Activated CD4-positive, alpha-beta T cell treated with anti-CD3 and anti-CD28 coated beads, Interleukin-2, amount 50 U/mL, for 48 hours (primary cell): ENCODE results near the gene ENO3.

Experiments used
- DNase-seq, 2 experiments: peaks; one replicate each; pipeline ENCODE4 v3.0.0-alpha.2; 2020

Gene ENO3

DNA sequence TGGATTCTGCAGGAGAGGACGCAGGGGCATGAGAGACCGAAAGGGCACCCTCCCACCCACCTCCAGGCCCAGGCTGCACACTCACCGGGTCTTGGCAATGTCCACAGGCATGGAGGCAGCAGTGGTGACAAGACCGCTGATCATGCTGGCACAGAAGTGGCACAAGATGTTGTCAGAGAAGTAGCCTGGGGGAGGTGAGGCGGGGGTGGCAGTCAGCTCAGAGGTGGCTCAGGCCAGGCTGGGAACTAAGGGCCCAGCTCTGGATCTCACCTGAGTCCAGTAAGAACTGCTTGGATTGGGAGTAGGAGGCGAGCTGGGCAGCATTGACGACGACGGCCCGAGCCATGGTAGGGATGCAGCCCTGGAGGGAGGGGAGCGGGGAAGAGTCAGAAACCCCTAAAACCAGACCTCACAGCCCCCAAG lies 12.8 kb upstream of the ENO3 start:
- DNase-seq, result no peak

DNA sequence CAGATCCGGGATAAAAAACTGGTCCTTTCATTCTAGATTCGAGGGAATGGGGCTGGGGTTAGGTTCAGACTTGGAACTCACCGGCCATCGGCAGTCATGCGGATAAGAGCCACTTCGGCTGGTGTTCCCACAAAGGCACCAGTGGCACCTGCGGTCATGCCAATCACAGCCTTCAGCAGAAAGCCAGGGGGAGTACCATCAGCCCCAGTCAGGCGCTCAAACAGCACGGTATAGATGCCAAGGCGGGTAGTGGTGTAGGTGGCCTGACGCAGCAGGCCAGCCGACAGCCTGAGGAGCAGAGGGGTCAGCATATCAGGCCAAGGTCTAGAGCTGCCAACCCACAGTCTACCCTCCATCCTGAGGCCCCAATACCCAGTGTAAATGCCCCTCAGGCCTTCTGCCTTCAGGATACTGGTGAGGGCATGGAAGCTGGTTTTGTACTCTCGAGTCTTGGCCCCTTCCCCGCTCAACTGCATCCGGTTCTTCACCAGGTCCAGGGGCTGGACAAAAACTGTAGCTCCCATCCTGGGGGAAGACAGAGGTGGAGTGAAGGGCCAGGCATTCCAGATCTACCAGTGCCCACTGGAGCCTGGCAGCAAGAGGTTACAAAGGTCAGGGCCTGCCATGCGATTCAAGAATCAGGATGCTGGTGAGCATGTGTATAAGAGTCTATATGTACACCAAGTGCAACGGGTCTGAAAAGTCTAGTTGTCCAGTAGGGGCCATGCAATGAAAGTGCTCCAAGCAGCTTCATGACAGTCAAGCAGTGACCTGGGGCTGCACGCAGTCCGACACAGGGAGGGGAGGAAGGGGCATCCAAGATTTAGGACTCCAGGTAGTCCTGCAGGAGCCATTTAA lies 12.0 kb upstream of the ENO3 start:
- no peak for DNase-seq

DNA sequence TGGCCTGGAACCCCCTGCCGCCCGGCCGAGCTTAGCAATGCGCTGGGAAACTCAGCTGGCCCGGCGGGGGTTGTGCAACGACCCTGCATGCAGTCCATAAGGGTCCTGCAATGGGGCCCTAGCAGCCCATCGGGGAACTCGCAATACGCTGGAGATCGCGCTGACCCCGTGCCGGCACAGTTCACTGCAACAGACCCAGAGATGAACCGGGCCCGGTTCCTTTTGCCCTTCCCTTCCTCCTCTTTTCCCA lies 11.4 kb upstream of the ENO3 start:
- no peak for DNase-seq

DNA sequence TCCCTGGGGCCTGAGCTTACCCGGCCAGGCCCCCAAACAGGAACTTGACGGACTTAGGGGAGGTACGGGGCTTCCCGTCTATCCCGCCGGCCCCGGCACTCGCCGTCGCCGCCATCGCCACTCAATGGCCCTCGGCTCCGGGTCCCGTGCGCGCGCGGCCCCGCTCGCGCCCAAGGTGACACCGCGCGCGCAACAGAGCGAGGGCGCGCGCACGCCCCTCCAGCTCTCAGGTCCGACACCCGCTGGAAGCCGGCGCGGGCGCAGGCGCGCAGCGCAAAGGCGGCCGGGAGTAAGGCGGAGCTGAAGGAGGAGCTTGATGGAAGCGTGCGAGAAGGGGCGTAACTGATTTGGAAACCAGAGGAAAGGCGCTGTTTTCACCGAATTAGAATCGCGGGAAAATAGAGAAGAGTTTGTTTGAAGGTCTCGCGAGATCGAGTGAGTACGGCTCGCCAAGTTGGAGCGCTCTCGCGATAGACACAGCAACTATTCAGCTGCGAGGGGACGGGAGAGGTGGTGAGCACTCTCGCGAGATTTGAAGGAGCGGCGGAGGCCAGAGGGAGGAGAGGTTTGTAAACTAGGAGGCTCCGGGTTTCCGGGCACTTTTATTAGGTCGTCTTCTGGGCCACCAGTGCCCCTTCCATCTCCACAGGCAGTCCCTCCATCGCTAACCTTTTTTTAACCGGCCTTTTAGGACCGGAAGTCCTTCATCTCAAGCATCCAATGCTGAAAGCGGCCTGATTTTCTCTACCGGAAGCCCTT lies 10.9 kb upstream of the ENO3 start, which contains the start of the genes RNF167 and SLC25A11:
Gene RNF167, plus strand, starts transcription at position 473 of the 759 bp plus-strand sequence. CDS start 642 bp downstream, outside the sequence.
Gene SLC25A11, minus strand, starts transcription at position 251 of the 759 bp plus-strand sequence. Its CDS starts 136 bp downstream, at position 115.
- peak; percentile 93 to 96 for DNase-seq

DNA sequence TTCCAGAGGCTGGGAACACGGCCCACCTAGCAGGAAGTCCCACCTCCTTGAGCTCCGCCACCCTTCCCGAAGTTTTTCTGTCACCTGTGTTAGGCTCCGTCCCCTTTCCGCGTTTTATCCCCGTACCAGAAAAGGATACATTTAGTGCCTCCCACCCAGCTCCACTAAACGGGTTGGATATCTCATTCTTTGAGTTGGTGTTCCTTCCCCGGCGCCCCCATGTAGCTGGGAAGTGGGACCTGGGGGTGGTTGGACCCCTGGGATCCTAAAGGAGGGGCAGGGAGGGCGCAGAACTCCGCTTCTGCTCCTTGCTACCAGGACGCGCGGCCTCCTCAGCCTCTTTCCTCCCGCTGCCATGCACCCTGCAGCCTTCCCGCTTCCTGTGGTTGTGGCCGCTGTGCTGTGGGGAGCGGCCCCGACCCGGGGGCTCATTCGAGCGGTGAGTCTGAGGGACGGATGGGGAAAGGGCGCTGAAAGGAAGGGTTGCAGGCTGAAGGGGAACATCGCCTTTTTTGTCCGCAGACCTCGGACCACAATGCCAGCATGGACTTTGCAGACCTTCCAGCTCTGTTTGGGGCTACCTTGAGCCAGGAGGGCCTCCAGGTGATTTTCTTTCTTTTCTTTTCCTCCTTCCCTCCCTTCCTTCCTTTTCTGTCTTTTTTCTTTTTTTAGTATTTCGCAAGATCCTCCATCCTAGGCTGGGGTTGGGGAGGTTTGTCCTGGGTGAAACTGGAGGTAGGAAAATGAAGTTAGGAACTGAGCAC lies 10.2 kb upstream of the ENO3 start:
- DNase-seq, result peak; percentile 55 to 61

DNA sequence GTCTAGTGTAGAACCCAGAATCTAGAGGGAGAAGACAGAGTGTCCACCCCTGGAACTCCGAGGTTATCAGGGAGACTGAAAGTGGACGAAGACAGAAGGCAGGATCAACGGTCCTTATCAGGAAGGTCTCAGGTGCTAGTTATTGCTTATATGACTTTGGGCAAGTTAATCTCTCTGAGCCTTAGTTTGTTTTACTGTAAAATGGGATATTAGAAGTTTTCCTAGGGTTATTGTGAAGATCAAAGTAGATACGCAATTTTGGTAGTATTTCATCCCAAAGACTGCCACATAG lies 9.7 kb upstream of the ENO3 start:
- DNase-seq, result no peak

DNA sequence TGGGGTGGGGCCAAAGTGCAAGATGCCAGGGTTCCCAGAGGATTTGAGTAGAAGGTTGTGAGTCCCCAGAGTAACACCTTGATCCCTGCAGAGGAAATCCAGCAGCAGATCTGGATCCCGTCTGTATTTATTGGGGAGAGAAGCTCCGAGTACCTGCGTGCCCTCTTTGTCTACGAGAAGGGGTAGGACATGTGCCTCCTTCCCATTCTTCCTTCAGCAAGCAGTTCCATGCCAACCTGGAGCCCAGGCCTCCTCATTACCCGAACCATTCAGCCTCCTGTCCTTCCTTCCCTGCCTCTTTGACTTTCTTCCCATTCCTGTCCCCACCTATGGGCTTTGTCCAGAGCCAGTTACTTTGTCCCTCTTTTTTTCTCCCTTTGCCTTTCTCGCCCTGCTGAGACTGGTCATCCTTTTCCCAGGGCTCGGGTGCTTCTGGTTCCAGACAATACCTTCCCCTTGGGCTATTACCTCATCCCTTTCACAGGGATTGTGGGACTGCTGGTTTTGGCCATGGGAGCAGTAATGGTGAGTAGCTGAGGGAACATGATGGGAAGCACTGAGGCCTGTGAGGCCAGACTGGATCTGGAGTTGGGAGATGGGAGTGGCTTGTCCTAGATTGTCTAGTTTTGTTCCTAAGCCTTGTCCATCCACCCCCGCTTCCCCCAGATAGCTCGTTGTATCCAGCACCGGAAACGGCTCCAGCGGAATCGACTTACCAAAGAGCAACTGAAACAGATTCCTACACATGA lies 8.0 kb upstream of the ENO3 start:
- DNase-seq, result no peak

DNA sequence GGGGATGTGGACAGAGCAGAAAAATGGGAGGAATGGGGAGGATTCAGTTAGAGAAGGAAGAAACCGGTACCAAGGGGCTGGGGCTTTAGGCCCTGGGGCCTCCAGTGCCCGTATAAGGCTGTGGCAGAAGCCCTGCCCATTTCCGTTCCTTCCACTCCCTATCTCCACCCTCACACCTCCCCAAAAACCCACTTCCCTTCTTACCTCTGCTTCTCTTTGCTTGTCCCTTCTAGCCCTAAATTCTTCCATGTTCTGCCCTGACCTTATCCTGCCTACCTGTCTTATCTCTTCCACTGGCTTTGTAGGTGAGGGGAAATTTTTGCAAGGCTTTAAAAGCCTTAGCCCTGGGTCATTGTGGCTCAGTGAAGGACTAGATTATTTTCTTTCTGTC lies 6.8 kb upstream of the ENO3 start:
- peak; percentile 61 to 71 for DNase-seq

DNA sequence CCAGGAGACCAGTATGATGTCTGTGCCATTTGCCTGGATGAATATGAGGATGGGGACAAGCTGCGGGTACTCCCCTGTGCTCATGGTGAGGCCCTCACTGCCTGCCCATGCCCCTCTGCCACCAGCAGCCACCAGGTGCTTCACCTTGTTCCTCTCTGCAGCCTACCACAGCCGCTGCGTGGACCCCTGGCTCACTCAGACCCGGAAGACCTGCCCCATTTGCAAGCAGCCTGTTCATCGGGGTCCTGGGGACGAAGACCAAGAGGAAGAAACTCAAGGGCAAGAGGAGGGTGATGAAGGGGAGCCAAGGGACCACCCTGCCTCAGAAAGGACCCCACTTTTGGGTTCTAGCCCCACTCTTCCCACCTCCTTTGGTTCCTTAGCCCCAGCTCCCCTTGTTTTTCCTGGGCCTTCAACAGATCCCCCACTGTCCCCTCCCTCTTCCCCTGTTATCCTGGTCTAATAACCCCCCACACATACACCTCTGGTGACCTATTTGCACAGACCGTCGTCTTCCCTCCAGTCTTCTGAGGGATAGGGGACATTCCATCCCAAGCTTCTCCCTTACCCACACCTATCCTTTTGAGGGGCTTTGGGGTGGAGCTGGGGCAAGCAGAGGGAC lies 6.3 kb upstream of the ENO3 start:
- DNase-seq, result peak; percentile 51 to 59

DNA sequence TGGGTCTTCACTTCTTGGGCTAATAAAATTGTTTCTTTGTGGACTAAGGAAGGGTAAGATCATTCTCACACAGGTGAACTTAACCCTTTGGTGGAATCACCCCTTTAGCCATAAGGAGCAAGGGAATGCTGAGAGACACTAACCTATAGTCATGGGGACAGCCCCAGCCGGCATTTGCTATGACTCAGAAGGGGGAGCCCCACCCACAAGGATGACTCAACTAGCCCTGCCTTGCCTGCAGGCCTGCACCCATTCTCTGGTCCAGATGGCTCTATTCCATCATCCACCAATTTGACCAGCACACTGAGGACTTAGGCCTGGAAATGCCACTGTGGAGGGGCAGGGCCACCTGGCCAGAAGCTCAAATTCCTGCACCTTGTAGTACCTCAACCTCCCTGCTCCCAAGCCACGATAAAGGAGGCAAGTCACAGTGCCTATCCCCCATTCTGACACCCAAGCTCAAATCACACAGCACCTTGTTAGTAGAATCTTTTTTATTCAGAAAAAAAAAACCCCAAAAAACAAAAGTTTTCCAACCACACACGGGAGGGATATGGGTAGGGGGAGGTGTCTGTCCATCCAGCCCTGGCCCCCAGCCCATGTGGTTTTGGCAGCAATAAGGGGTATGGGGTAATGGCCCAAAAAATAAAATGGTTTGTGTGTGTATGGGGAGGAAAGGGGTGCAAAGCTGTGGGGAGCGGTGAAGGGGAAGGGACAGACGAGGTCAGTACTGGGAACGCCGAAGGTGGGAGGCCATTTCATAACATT lies 5.6 kb upstream of the ENO3 start:
- DNase-seq, result peak; percentile 90 to 93

DNA sequence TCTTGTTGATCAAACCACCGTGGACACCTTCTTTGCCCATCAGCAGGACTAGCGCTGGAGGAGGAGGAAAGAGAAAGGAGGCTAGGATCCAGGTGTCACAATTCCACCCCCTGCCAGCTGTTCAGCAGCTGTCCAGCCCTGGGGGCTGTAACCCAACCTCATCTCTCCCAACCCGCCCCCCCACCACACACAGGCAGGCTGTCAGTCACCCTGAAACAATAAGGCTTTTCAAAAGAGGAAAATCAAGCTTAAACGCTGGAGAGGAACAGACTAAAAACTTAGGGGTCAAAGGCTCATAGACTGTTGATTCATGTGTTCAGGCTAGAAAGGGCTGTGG lies 5.0 kb upstream of the ENO3 start:
- DNase-seq, result peak in 1 of 2 experiments; percentile 24

DNA sequence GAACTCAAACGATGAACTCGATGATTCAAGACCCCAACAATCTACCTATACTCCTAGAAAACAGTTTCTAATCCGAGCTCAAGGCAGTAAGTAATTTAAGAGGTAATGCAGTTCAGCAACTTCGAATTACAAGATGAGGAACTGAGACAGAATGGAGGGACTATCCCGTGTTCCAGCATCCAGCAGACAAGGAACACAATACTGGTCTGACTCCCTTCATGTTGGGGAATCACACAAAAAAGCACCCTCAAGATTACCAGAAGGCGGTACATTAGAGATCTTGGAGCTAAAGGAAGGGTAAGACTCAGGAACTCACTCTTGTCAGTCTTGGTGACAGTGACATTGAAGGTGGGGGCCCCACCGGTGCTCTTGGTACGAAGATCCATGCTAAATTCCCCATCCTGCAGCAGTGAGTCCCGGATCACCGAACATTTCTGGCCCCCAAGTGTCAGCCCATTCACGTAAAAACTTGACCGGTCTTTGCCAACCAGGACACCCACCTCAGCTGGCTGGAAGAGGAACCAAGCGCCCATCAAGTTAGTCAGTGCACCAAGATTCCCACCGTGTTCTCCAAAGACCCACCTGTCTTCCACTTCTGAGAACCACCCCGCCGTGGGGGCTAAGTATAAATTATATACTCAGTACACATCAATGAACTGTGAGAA lies 4.5 kb upstream of the ENO3 start:
- peak in 1 of 2 experiments; percentile 24 for DNase-seq

DNA sequence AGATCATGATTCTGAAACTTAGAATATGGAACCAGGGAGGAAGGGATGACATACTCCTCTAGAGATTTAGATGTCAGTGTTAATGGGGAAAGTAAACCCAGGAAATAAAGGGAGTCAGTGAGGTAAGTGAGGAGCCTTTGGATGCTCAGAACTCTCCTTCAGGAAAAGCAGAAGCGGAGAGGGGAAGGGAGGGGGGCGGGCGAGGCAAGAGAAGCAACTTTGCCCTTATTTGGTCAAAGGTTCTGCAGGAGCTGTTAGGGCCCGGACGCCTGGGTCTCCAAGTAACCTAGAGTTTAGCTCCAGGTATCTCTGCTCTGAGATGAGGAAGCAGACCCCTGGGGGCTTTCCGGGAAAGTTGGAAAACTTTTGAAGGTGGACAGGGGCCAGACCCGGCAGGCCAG lies 3.9 kb upstream of the ENO3 start:
- no peak for DNase-seq

DNA sequence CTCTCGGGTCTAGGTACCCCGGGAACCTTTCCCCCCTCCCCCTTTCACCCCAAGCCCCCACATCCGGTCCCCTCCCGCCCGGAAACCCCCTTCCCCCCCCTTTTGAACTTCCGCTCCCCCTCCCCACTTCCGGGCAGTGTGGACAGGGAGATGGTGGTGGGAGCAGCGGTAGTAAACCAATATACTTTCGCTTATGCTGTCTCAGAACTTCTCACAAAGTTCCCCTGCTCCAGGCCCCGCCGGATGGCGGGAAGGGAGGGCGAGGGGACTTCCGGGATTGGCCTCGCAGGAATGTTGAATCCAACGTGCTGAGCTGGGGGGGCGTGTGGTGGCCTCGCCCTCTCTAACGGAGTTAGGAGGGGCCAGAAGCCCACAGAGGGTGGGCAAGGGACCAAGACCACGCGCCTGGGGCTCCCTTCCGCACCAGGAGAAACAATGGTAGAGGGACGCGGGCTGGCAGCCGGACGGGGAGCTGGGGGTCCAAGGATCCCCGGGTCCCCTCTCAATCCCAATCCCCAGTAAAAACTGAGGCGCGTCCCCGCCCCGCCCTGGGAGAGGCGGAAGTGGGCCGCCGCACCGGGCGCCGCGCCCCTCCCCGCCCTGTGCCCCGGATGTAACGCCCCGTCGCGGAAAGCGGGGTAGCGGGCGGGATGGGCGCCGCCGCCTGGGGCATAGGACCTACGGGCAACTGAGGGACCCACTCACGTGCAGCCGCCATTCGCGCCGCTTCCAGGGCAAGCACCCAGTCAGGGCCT lies 3.3 kb upstream of the ENO3 start:
- DNase-seq, result peak; percentile 74 to 79

DNA sequence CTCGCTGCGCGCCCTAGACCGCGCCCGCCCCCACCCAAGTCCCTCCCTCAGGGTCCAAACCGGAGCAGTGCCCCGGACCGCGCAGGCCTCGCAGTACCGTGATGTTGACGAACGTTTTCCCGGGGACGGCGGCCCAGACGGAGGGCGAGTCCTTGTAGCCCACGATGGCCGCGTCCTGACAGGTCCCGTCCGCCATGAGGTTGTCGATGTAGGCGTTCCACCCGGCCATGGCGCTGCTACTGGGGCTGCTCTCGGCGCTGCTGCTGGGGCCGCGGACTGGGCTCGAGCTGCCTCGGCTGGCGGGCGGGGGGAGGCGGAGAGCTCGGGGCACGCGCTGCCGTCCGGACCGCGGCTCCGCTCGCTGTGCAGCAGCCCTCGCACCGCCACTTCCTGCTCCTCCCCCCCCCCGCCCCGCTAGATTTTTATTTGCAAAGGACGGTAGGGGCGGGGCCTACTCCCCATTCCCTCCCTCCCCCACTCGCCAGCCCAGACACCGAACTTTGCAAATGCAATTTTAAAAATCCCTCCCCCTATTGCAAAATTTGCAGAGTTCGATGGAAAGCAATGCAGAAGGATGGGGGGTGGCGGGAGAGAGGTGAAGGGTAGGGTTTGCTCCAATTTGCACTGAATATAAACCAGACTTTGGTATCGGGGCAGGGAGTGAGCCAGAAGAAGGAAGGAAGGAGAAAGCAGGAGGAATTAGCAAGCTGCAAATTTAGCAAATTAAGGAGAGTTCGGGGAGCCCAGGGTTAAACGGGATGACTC lies 2.6 kb upstream of the ENO3 start, which contains the start of gene PFN1:
Gene PFN1, minus strand, starts transcription at position 365 of the 765 bp plus-strand sequence. Its CDS starts 136 bp downstream, at position 229.
- DNase-seq, result peak; percentile 92 to 93

DNA sequence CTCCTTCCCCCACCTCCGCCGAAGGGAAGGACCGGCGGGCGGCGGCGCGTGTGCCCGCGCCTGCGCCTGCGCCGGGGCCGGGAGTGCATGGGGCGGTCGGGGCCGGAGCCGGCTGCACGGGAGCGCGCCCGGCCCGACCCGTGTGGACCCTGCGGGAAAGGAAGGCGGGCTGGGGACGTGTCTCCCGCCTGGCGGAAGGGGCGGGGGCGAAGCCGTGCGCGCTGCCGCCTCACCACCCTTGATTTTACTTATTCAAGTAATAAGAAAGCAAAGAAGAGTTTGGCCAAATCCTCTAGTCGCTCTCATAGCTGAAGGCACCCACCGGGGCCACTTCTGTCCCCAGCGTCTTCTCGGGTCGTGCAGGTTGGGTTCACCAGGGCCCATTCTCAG lies 2.0 kb upstream of the ENO3 start:
- DNase-seq, result peak; percentile 74 to 81

DNA sequence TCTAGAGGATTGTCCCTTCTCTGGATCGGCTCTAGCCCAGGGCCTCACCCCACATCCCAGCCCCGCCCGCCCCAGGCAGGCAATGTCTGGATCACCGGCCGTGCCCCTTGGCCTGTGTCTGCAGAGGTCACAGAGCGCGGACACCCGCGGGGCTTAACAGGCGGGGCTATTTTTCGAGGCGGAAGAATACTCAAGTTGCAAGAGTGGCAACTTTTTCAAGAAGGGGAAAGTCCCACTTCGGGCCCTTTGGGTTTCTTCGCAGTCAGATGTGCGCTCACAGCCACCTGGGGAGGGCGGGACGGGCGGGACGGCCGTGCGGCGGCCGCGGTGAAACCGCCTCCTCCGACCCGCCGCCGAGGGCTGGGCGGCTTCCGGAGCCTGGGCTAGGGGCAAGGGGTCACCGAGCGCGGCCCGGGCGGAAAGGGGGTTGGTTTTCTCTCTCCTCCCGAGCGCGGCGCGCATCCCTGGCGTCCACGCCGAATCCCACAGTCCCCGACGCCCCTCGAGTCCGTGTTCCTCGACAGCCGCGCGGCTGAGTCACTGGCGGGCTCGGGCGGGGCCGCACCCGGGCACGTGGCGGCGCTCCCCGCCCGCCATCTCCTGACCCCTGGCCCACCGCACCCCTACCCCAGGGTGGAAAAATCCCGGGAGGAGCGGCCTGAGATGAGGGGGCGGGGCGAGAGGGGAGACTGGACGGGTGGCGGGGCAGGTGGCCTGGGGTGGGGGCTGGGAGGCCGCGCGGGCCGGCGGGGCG lies 1.4 kb upstream of the ENO3 start:
- DNase-seq, result peak; percentile 81 to 83

DNA sequence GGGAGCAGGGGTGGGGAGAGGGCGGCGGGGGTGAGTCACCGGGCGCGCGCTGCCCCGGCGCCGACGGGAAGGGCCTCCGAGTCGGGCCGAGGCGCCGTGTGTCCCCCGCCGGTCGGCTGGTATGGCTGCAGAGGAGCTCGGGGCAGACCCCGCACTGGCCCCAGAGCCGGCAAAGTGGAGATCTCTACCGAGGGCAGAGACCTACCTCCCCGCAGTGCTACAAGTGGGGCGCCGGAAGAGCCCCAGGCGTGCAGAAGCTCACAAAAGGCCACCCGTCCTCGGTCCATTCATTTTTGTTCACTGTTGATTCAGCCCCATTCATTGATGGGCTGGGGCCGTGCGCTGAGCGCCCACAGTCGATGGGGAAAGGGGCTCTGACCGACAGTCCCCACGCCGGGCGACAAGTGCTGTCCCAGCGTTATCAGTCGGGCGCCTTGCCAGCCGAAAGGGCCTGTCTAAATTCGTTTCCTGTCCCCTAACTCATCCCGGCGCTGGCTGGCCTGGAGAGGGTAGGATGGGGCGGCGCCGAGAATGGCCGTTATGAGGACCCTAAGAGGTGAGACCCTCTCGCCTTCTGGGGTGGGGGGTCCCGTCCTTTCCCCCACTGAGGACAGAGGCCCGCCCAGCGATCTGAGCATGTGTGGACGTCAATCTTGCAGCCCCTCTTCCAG lies 709 bp upstream of the ENO3 start:
- peak; percentile 51 to 62 for DNase-seq
